OCI-LY3 (cell line): Measurements from ENCODE around the gene DUSP10.
A peak's percentile ranks its signal among the peaks of the same experiment; 100 is the strongest.

ENCODE experiments used
- H2AFZ ChIP-seq: fragments of 200-600, 300-600 bp; shearing (Covaris generic); 2 replicates; pipeline ENCODE4 v1.6.0; 2014; ENCODE audit warnings: antibody characterized with exemption, low read depth, low read length
- H3K27ac ChIP-seq: fragments of 200-600, 300-600 bp; sonication (generic); 2 replicates; pipeline ENCODE4 v1.5.1; 2014; ENCODE audit warnings: mild to moderate bottlenecking, low read length, moderate library complexity, mixed read lengths
- H3K27me3 ChIP-seq: fragments of 200-600, 300-600 bp; sonication (generic); 2 replicates; pipeline ENCODE4 v1.6.1; 2014; ENCODE audit warnings: low read depth, low read length, mixed read lengths
- H3K36me3 ChIP-seq: fragments of 200-600, 300-600 bp; sonication (generic); replicated peaks from 2 replicates; pipeline ENCODE3; 2014; ENCODE audit warnings: low read depth, low read length, mixed read lengths
- H3K4me1 ChIP-seq: fragments of 300-600, 200-600 bp; sonication (generic); 2 replicates; pipeline ENCODE4 v1.6.1; 2014; ENCODE audit warnings: low read length, mixed read lengths
- H3K4me2 ChIP-seq: fragments of 200-600, 300-600 bp; sonication (generic); 2 replicates; pipeline ENCODE4 v1.6.1; 2014; ENCODE audit warnings: low read length, mixed read lengths
- H3K4me3 ChIP-seq: fragments of 300-600, 200-600 bp; sonication (generic); 2 replicates; pipeline ENCODE4 v1.5.1; 2014; ENCODE audit warnings: antibody characterized with exemption, mild to moderate bottlenecking, low read length, moderate library complexity
- H3K79me2 ChIP-seq: fragments of 300-600, 200-600 bp; shearing (Covaris generic); 2 replicates; pipeline ENCODE4 v1.6.1; 2014; ENCODE audit warnings: mild to moderate bottlenecking, low read length, mixed read lengths
- H3K9ac ChIP-seq: fragments of 300-600, 200-600 bp; shearing (Covaris generic); 2 replicates; pipeline ENCODE4 v1.6.0; 2014; ENCODE audit warnings: mild to moderate bottlenecking, low read length, moderate library complexity
- H3K9me3 ChIP-seq: fragments of 200-600, 300-600 bp; shearing (Covaris generic); 2 replicates; pipeline ENCODE4 v1.6.1; 2014; ENCODE audit warnings: low read length, mixed read lengths; ENCODE audit not compliant: insufficient read depth
- H4K20me1 ChIP-seq: fragments of 200-600, 300-600 bp; sonication (generic); 2 replicates; pipeline ENCODE4 v1.6.1; 2016; ENCODE audit warnings: low read length, mixed read lengths; ENCODE audit not compliant: insufficient read depth
- CTCF ChIP-seq: fragments of 200-600, 300-600 bp; sonication (generic); IDR thresholded peaks from 2 replicates; pipeline ENCODE4 v1.5.1; 2014; ENCODE audit warnings: antibody characterized with exemption, low read length, low read depth
- EZH2phosphoT487 ChIP-seq: fragments of 200-600 bp; shearing (Covaris generic); IDR thresholded peaks from 2 replicates; pipeline ENCODE4 v1.6.1; 2018; ENCODE audit warnings: antibody characterized with exemption, mixed run types, low read depth

The DUSP10 gene

GRCh38 chr1:221712198-221712684 lies 29.6 kb downstream of the DUSP10 start:
- Histone ChIP-seq H3K9me3 (no peaks in the 10 kb centered on the region), H3K4me2 (peak overlapping the region; percentile 40), H3K79me2 (peaks cover 90% of the 10 kb centered on the region), H3K27ac (peak overlapping the region; percentile 46), H2AFZ (no peak overlapping the region), H3K9ac (no peak overlapping the region), H3K27me3 (no peaks in the 10 kb centered on the region), H3K36me3 (peaks cover 18% of the 10 kb centered on the region), H4K20me1 (peaks cover 13% of the 10 kb centered on the region; the same call in 1 of the 2 replicates), H3K4me1 (peaks cover 55% of the 10 kb centered on the region), H3K4me3 (0 out of 2 replicates have a peak overlapping the region, but pooled peaks have one; percentile 2)
- TF ChIP-seq EZH2phosphoT487, result no peak

- Histone ChIP-seq H3K4me3 (no peak overlapping the region), H3K79me2 (peaks cover 89% of the 10 kb centered on the region), H3K9ac (no peak overlapping the region), H3K4me2 (peak overlapping the region; percentile 40), H3K4me1 (peaks cover 55% of the 10 kb centered on the region), H3K36me3 (peaks cover 19% of the 10 kb centered on the region), H3K9me3 (no peaks in the 10 kb centered on the region), H3K27me3 (no peaks in the 10 kb centered on the region), H3K27ac (peak overlapping the region; percentile 46), H2AFZ (no peak overlapping the region), H4K20me1 (peaks cover 8% of the 10 kb centered on the region; the same call in 1 of the 2 replicates)
- TF ChIP-seq CTCF (no peak), EZH2phosphoT487 (no peak)
Measured at GRCh38 chr1:221711656-221712055, 30.2 kb downstream of the DUSP10 start.

- Histone ChIP-seq H3K9ac (no peak overlapping the region), H3K79me2 (peaks cover 85% of the 10 kb centered on the region), H4K20me1 (peaks cover 4% of the 10 kb centered on the region; the same call in 1 of the 2 replicates), H3K27ac (no peak overlapping the region), H3K9me3 (no peaks in the 10 kb centered on the region), H2AFZ (no peak overlapping the region), H3K4me1 (peaks cover 55% of the 10 kb centered on the region), H3K36me3 (peaks cover 22% of the 10 kb centered on the region), H3K27me3 (no peaks in the 10 kb centered on the region), H3K4me2 (no peak overlapping the region), H3K4me3 (no peak overlapping the region)
- TF ChIP-seq EZH2phosphoT487, result no peak
- no peak for TF ChIP-seq CTCF
Measured at GRCh38 chr1:221711063-221711577, 30.8 kb downstream of the DUSP10 start.

GRCh38 chr1:221709854-221710253 lies 32.0 kb downstream of the DUSP10 start:
- Histone ChIP-seq H3K79me2 (peaks cover 73% of the 10 kb centered on the region), H3K36me3 (peaks cover 26% of the 10 kb centered on the region), H3K27me3 (no peaks in the 10 kb centered on the region), H3K27ac (no peak overlapping the region), H3K4me2 (no peak overlapping the region), H4K20me1 (no peaks in the 10 kb centered on the region), H3K4me3 (no peak overlapping the region), H3K4me1 (peaks cover 55% of the 10 kb centered on the region), H3K9me3 (no peaks in the 10 kb centered on the region), H3K9ac (no peak overlapping the region), H2AFZ (no peak overlapping the region)
- TF ChIP-seq CTCF, result no peak
- TF ChIP-seq EZH2phosphoT487, result no peak
